ENCODE measurements around the gene CNPY1.

- TF ChIP-seq CTCF (IDR thresholded peaks at IDR 0.05) (no peak), POLR2AphosphoS5 (IDR thresholded peaks at IDR 0.05) (no peak)
Measured at GRCh38 chr7:155455776-155456737, 90.3 kb downstream of the CNPY1 start.
